RWPE1 (cell line): Measurements from ENCODE around the gene TMEM145.
A peak's percentile ranks its signal among the peaks of the same experiment; 100 is the strongest.

ENCODE experiments used
- CTCF ChIA-PET: fragments of 350-600 bp; sonication (Branson Sonifier 250); formaldehyde crosslinking; extraction: SDS; loops from one replicate; lab custom pipeline; 2021; lab: Yijun Ruan, JAX
- POLR2A ChIA-PET: fragments of 400-600 bp; formaldehyde crosslinking; extraction: SDS; loops from one replicate; lab custom pipeline; 2020; ENCODE audit warnings: antibody characterized with exemption; ENCODE audit not compliant: low non-redundant PET; lab: Yijun Ruan, JAX
- DNase-seq: peaks from one replicate; pipeline ENCODE4 v3.0.0; 2012; ENCODE audit warnings: low spot score
- H3K27ac ChIP-seq: fragments of 450-650 bp; 2 replicates; pipeline ENCODE4 v1.5.1; 2017
- TF ChIP-seq, protein P1 (sequence below): fragments of 450-650 bp; conservative IDR thresholded peaks from 2 replicates; pipeline ENCODE4 v1.5.1; 2017; ENCODE audit warnings: low read depth, mild to moderate bottlenecking

The TMEM145 gene

DNA sequence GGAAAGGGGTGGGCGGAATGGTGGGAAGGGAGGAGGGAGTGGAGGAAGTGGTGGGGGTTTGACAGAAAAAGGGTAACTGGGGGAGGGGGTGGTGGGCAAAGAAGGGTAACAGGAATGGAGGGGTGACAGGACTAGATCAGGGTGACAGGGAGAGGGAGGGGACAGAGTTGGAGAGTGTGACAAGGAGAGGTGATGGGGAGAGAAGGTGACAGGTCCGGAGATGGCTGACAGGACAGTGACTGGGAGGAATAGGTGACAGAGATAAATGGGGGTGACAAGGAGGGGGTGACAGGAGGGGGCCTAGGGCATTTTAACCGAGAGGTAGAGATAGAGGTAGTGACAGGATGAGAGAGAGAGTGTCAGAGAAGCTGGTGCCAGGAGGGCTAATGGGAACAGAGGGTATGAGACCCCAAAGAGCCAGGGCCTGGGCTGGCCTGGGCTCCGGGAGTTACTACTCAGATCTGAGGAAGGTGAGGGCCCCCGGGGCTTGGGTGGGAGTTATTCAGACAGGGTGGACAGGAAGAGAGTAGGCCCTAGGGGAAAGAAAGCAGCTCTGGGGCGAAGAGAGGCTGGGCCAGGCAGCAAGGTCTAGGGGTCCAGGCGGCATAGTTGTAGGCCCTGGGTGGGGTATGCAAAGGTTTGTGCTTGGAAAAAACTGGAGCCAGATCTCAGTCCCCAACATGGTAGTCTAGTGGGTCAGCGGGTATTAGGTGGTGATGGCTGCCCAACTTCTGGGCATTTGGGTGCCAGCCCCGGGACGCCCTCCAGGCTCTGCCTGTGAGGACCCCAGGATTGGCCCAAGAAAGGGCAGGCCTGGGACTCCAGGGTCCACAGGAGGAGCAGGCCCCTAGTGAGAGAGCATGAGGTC, 43.4 kb upstream of the TMEM145 start:
- ChIA-PET CTCF (interaction anchor here (1.5 kb wide), 1 partner anchor 10 kb away, joined by 13 read pairs; no protein-coding TSS in a partner anchor), POLR2A (interaction anchor here (0.5 kb wide), 1 partner anchor 200 kb away, joined by 3 read pairs; no protein-coding TSS in a partner anchor)
- DNase-seq = no peak
- TF ChIP-seq, protein P1, sequence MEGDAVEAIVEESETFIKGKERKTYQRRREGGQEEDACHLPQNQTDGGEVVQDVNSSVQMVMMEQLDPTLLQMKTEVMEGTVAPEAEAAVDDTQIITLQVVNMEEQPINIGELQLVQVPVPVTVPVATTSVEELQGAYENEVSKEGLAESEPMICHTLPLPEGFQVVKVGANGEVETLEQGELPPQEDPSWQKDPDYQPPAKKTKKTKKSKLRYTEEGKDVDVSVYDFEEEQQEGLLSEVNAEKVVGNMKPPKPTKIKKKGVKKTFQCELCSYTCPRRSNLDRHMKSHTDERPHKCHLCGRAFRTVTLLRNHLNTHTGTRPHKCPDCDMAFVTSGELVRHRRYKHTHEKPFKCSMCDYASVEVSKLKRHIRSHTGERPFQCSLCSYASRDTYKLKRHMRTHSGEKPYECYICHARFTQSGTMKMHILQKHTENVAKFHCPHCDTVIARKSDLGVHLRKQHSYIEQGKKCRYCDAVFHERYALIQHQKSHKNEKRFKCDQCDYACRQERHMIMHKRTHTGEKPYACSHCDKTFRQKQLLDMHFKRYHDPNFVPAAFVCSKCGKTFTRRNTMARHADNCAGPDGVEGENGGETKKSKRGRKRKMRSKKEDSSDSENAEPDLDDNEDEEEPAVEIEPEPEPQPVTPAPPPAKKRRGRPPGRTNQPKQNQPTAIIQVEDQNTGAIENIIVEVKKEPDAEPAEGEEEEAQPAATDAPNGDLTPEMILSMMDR = no peak
- peak overlapping the region; percentile 100 for H3K27ac ChIP-seq

DNA sequence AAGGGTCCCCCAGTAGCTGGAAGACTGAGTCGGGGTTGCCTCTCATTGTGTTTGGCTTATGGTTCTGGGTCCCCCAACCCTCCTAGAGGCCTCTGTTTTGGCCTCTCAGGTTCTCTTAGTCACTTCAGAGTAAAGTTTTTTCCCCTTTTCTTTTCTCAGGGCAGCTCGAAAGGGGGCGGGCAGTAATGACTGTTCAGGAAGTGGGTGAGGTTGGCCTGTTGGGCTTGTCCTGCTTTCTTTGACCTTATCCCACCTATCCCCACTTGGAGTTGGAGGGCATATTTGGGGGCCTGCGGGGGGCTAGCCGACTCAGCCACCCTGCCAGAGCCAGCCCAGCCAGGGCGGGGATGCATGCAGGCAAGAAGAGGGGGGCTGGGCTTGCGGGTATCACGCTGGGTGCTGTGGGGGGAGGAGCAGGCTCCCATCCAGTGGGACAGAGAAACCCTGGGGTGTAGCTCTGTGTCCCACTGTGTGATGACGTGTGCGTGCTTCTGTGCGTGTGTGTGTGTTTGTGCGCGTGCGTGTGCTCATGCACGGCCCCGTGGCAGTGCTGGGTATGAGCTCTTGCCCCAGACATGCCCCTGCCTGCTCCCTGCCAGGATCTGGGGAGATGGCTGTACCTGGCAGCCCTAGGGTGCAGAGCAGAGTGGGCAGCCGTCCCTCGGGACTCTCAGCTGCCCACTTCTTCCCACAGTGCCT, 42.6 kb upstream of the TMEM145 start:
- peak overlapping the region; percentile 100 for H3K27ac ChIP-seq
- ChIA-PET CTCF (interaction anchor here (0.6 to 1.5 kb wide), 2 partner anchors 9 to 306 kb away, joined by 5 to 13 read pairs; no protein-coding TSS in a partner anchor), POLR2A (interaction anchor here (0.5 kb wide), 1 partner anchor 201 kb away, joined by 3 read pairs; no protein-coding TSS in a partner anchor)
- DNase-seq = peak; percentile 59
- TF ChIP-seq, protein P1 = no peak

DNA sequence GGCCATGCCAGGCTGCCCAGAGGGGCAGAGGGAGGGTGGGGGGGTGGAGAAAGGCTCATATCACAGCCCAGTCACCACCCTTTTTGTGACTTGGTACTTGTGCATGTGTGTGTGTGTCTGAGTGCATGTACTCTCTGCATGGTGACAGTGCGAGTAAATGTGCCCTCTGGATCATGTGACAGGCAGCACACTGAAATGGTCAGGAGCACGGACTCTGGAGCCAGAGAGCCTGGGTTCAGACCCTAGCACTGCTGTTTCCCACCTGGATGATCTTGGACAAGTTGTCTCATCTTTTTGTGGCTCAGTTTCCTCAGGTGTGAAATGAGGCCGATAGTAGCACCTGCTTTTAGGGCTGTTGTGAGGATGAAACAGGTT, 42.1 kb upstream of the TMEM145 start:
- ChIA-PET POLR2A (interaction anchor here (0.7 kb wide), 1 partner anchor 116 kb away, joined by 3 read pairs; no protein-coding TSS in a partner anchor), CTCF (interaction anchor here (0.6 to 1.5 kb wide), 2 partner anchors 8 to 307 kb away, joined by 5 to 13 read pairs; no protein-coding TSS in a partner anchor)
- peak overlapping the region; percentile 100 for H3K27ac ChIP-seq
- TF ChIP-seq, protein P1 = no peak
- no peak for DNase-seq

DNA sequence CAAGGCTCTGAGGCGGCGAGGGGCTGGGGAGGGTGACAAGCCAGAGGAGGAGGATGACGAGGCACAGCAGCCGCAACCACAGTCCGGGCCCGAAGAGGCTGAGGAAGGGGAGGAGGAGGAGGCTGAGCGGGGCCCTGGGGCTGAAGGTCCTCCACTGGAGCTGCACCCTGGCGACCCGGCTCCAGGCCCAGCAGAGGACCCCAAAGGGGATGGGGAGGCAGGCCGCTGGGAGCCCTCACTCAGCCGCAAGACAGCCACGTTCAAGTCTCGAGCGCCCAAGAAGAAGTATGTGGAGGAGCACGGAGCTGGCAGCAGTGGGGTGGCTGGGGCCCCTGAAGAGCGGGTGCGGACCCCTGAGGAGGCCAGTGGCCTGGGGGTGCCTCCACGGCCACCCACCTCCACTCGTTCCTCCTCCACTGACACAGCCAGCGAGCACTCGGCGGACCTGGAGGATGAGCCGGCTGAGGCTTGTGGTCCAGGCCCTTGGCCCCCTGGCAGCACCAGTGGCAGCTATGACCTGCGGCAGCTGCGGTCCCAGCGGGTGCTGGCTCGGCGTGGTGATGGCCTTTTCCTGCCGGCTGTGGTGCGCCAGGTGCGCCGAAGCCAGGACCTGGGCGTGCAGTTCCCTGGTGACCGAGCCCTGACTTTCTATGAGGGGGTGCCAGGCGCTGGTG, 41.1 kb upstream of the TMEM145 start:
- ChIA-PET POLR2A (no interaction called here), CTCF (interaction anchor here (0.5 to 0.6 kb wide), 3 partner anchors 21 to 1747 kb away, joined by 3 to 7 read pairs (median 6); no protein-coding TSS in a partner anchor)
- DNase-seq = no peak
- H3K27ac ChIP-seq = peak overlapping the region; percentile 100
- TF ChIP-seq, protein P1 = no peak

DNA sequence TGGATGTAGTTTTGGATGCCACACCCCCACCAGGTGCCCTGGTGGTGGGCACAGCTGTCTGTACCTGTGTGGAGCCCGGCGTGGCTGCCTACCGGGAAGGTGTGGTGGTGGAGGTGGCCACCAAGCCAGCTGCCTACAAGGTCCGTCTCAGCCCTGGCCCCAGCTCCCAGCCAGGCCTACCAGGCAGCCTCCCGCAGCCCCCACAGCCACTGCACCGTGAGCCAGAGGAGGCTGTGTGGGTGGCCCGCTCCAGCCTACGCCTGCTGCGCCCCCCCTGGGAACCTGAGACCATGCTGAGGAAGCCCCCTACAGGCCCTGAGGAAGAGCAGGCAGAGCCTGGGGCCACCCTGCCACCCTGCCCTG, 40.6 kb upstream of the TMEM145 start:
- ChIA-PET CTCF (interaction anchor here (0.6 kb wide), 1 partner anchor 1748 kb away, joined by 6 read pairs; no protein-coding TSS in a partner anchor), POLR2A (no interaction called here)
- peak overlapping the region; percentile 100 for H3K27ac ChIP-seq
- TF ChIP-seq, protein P1 = no peak
- DNase-seq = no peak
